H9 (cell line): Measurements from ENCODE around the gene SCRN2. TPM values are rescaled to one million over a fixed set of nuclear protein-coding genes. Genes with fewer than 3 reads are reported as not detected.

Source experiments
- DNase-seq: peaks from one replicate; pipeline ENCODE4 v3.0.0-alpha.2; 2017
- H2AFZ ChIP-seq: one replicate; pipeline ENCODE4 v1.6.1; 2013; ENCODE audit warnings: mild to moderate bottlenecking, low read length, control low read depth, moderate library complexity
- H2AK5ac ChIP-seq: 2 replicates; pipeline ENCODE4 v1.6.1; 2013; ENCODE audit warnings: low read length, control low read depth, mixed read lengths; ENCODE audit not compliant: insufficient read length
- H2BK120ac ChIP-seq: one replicate; pipeline ENCODE4 v1.6.1; 2013; ENCODE audit warnings: low read depth, mild to moderate bottlenecking, low read length, control low read depth, inconsistent platforms; ENCODE audit not compliant: poor library complexity, severe bottlenecking
- H2BK12ac ChIP-seq: 2 replicates; pipeline ENCODE4 v1.6.1; 2013; ENCODE audit warnings: low read length, control low read depth, mixed read lengths, low read depth; ENCODE audit not compliant: insufficient read length
- H2BK15ac ChIP-seq: 2 replicates; pipeline ENCODE4 v1.6.1; 2013; ENCODE audit warnings: low read depth, low read length, control low read depth
- H2BK20ac ChIP-seq: one replicate; pipeline ENCODE4 v1.6.1; 2013; ENCODE audit warnings: low read depth, mild to moderate bottlenecking, low read length, control low read depth, inconsistent platforms; ENCODE audit not compliant: poor library complexity, severe bottlenecking
- H2BK5ac ChIP-seq: 2 replicates; pipeline ENCODE4 v1.6.1; 2013; ENCODE audit warnings: low read length, control low read depth, mixed read lengths; ENCODE audit not compliant: insufficient read length
- H3K14ac ChIP-seq: 2 replicates; pipeline ENCODE4 v1.6.1; 2013; ENCODE audit warnings: low read length, control low read depth; ENCODE audit not compliant: insufficient read depth
- H3K18ac ChIP-seq: 2 replicates; pipeline ENCODE4 v1.6.1; 2013; ENCODE audit warnings: low read depth, mild to moderate bottlenecking, mixed read lengths, low read length, control low read depth; ENCODE audit not compliant: insufficient read length
- H3K23ac ChIP-seq: 2 replicates; pipeline ENCODE4 v1.6.1; 2013; ENCODE audit warnings: low read length, control low read depth, mixed read lengths, low read depth; ENCODE audit not compliant: insufficient read length
- H3K23me2 ChIP-seq: 2 replicates; pipeline ENCODE4 v1.6.1; 2013; ENCODE audit warnings: low read depth, mild to moderate bottlenecking, mixed read lengths, low read length, control low read depth; ENCODE audit not compliant: insufficient read length, poor library complexity, severe bottlenecking
- H3K27ac ChIP-seq: 2 replicates; pipeline ENCODE4 v1.5.1; 2013; ENCODE audit warnings: low read length, control low read depth, mixed read lengths, low read depth; ENCODE audit not compliant: insufficient read length
- H3K27me3 ChIP-seq: 2 replicates; pipeline ENCODE4 v1.6.1; 2013; ENCODE audit warnings: low read length, control low read depth, inconsistent platforms; ENCODE audit not compliant: insufficient read depth
- H3K4ac ChIP-seq: 2 replicates; pipeline ENCODE4 v1.6.1; 2013; ENCODE audit warnings: low read depth, mild to moderate bottlenecking, control low read depth, inconsistent platforms, low read length, moderate library complexity
- H3K4me1 ChIP-seq: 2 replicates; pipeline ENCODE4 v1.6.1; 2013; ENCODE audit warnings: low read length, control low read depth, inconsistent platforms; ENCODE audit not compliant: insufficient read depth
- H3K4me2 ChIP-seq: 2 replicates; pipeline ENCODE4 v1.6.1; 2013; ENCODE audit warnings: low read length, control low read depth, mixed read lengths; ENCODE audit not compliant: insufficient read length, insufficient read depth
- H3K56ac ChIP-seq: 2 replicates; pipeline ENCODE4 v1.6.1; 2013; ENCODE audit warnings: low read depth, mild to moderate bottlenecking, mixed read lengths, low read length, control low read depth; ENCODE audit not compliant: insufficient read length
- H3K79me1 ChIP-seq: 2 replicates; pipeline ENCODE4 v1.6.1; 2013; ENCODE audit warnings: low read depth, mild to moderate bottlenecking, moderate library complexity, low read length, control low read depth, inconsistent platforms; ENCODE audit not compliant: insufficient read depth, poor library complexity, severe bottlenecking
- H3K79me2 ChIP-seq: 2 replicates; pipeline ENCODE4 v1.6.1; 2013; ENCODE audit warnings: low read length, control low read depth, inconsistent platforms; ENCODE audit not compliant: insufficient read depth
- H3K9ac ChIP-seq: 2 replicates; pipeline ENCODE4 v1.6.1; 2013; ENCODE audit warnings: low read length, control low read depth, mixed read lengths; ENCODE audit not compliant: insufficient read length; ENCODE audit errors: extremely low read depth
- H3K9me3 ChIP-seq: one replicate; pipeline ENCODE4 v1.6.1; 2013; ENCODE audit warnings: low read depth, low read length, inconsistent platforms; ENCODE audit not compliant: control insufficient read depth
- H3T11ph ChIP-seq: one replicate; pipeline ENCODE4 v1.6.1; 2013; ENCODE audit warnings: mild to moderate bottlenecking, low read length, control low read depth, inconsistent platforms
- H4K20me1 ChIP-seq: one replicate; pipeline ENCODE4 v1.6.1; 2013; ENCODE audit not compliant: control insufficient read depth, insufficient read length, insufficient read depth
- H4K5ac ChIP-seq: 2 replicates; pipeline ENCODE4 v1.6.1; 2013; ENCODE audit warnings: low read depth, mild to moderate bottlenecking, mixed read lengths, low read length, control low read depth; ENCODE audit not compliant: insufficient read length
- H4K8ac ChIP-seq: replicated peaks from 2 replicates; pipeline ENCODE4 v1.6.1; 2013; ENCODE audit warnings: low read length, control low read depth, mixed read lengths, low read depth; ENCODE audit not compliant: insufficient read length
- H4K91ac ChIP-seq: 2 replicates; pipeline ENCODE4 v1.6.1; 2013; ENCODE audit warnings: low read depth, mild to moderate bottlenecking, moderate library complexity, mixed read lengths, low read length, control low read depth; ENCODE audit not compliant: insufficient read length
- H3K27ac Mint-ChIP-seq, 3 experiments: 2 replicates in 2 of 3; 3 replicates in 1 of 3; pipeline ENCODE4 v1.8.0; 2020 to 2021; ENCODE audit warnings: mixed read lengths in 3 of 3, mild to moderate bottlenecking in 1 of 3, moderate library complexity in 1 of 3
- H3K27me3 Mint-ChIP-seq: 2 replicates; pipeline ENCODE4 v1.8.0; 2021; ENCODE audit warnings: low read depth, mild to moderate bottlenecking, moderate library complexity, mixed read lengths
- H3K36me3 Mint-ChIP-seq, 3 experiments: 2 replicates in 2 of 3; 3 replicates in 1 of 3; pipeline ENCODE4 v1.8.0; 2020 to 2021; ENCODE audit warnings: low read depth in 3 of 3, mixed read lengths in 3 of 3; ENCODE audit not compliant: insufficient read depth in 1 of 3
- H3K4me1 Mint-ChIP-seq, 2 experiments: 2 replicates each; pipeline ENCODE4 v1.8.0; 2020; ENCODE audit warnings: mixed read lengths in 2 of 2
- H3K4me3 Mint-ChIP-seq, 2 experiments: 2 replicates in 1 of 2; 3 replicates in 1 of 2; pipeline ENCODE4 v1.8.0; 2020 to 2021; ENCODE audit warnings: mild to moderate bottlenecking in 2 of 2, mixed read lengths in 2 of 2, moderate library complexity in 1 of 2
- H3K9me3 Mint-ChIP-seq, 2 experiments: 2 replicates in 1 of 2; 3 replicates in 1 of 2; pipeline ENCODE4 v1.8.0; 2020; ENCODE audit warnings: mild to moderate bottlenecking in 2 of 2, mixed read lengths in 2 of 2, moderate library complexity in 1 of 2
- CTCF ChIP-seq: fragments of 200-600 bp; sonication (generic); conservative IDR thresholded peaks from 3 replicates; pipeline ENCODE4 v1.8.0; 2021; ENCODE audit warnings: antibody characterized with exemption, mild to moderate bottlenecking
- WGBS: extraction: QIAGEN DNeasy Blood & Tissue Kit; methylation state at CpG from one replicate; pipeline ENCODE4 v1.1.7; 2013; ENCODE audit warnings: missing lambda C conversion rate, low lambda C conversion rate, mixed read lengths; ENCODE audit not compliant: insufficient read length; ENCODE audit errors: extremely low coverage; 5-methylcytosine and 5-hydroxymethylcytosine counted together
- total RNA-seq: library from RNA; stranded (reverse); gene quantifications from 2 replicates; pipeline ENCODE4 v1.2.1, GENCODE V29; 2021

SCRN2 gene
- total RNA-seq, 1 experiment from 2014 or later, result 34.0 TPM

DNA sequence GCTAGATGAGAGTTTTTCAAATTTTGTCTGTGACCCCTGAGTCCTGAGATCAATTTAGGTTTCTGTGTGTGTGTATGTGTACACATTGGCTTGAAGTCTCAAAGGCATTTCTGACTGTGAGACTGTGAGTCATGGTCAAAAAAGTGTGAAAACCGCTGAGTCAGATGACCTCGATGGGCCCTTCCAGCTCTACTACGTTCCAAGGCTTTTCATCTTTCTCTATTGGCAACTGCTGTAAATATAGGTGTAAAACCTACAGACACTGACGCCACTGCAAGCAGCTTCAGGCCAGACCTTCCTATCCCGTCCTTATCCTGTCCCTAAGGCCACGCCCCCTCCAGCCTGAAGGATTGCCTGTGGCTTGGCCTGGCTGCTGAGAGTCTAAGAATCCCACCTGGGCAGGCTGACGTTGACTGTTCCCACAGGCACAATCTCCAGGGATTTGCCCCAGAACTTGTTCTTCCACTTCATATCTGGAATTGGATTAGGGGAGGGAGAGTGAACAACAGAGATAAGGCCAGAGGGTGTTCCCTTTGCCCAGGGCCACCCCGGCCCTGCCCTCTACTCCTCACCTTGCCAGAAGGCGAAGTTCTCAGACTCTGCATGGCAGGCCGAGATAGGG is 30.8 kb downstream of the SCRN2 start:
- Histone ChIP-seq H2BK12ac (no peak overlapping the region), H3K9me3 (no peaks in the 10 kb centered on the region), H3K4me1 (no peaks in the 10 kb centered on the region), H3K4ac (no peak overlapping the region), H3K23ac (no peak overlapping the region), H3K18ac (no peak overlapping the region), H2BK15ac (no peak overlapping the region), H3K14ac (no peak overlapping the region), H4K8ac (no peak overlapping the region), H4K20me1 (no peaks in the 10 kb centered on the region), H3K79me2 (no peaks in the 10 kb centered on the region), H3T11ph (no peak overlapping the region), H2BK5ac (no peak overlapping the region), H2AK5ac (no peak overlapping the region), H4K5ac (no peak overlapping the region), H3K27ac (no peak overlapping the region), H3K27me3 (no peaks in the 10 kb centered on the region), H4K91ac (no peak overlapping the region), H3K9ac (no peak overlapping the region), H3K79me1 (no peaks in the 10 kb centered on the region), H3K4me2 (no peak overlapping the region), H2AFZ (no peak overlapping the region), H3K56ac (no peak overlapping the region), H2BK20ac (no peak overlapping the region), H3K23me2 (no peaks in the 10 kb centered on the region), H2BK120ac (no peak overlapping the region)
- Mint-ChIP-seq H3K9me3 (no peaks in the 10 kb centered on the region; a peak in 1 of 5 replicates), H3K27me3 (no peaks in the 10 kb centered on the region), H3K4me3 (no peak overlapping the region), H3K27ac (peak overlapping the region in 2 of 3 experiments; percentile 30 to 80; a peak in 2 of 7 replicates), H3K36me3 (peaks cover 0 to 20% (median 4%) of the 10 kb centered on the region in 3 experiments; a peak in 6 of 7 replicates), H3K4me1 (peaks cover 6 to 7% of the 10 kb centered on the region in 2 experiments; a peak in 3 of 4 replicates)
- TF ChIP-seq CTCF, result no peak
- WGBS, result no CpG with 5 or more reads among the region's 10 CpGs
- DNase-seq, result peak; percentile 73
